ENCODE data around the gene FARP1. TPM values are rescaled to one million over a fixed set of nuclear protein-coding genes. Genes with fewer than 3 reads are reported as not detected.

Gene FARP1
- total RNA-seq, 1 donor from 2014 or later, result 289 TPM

DNA sequence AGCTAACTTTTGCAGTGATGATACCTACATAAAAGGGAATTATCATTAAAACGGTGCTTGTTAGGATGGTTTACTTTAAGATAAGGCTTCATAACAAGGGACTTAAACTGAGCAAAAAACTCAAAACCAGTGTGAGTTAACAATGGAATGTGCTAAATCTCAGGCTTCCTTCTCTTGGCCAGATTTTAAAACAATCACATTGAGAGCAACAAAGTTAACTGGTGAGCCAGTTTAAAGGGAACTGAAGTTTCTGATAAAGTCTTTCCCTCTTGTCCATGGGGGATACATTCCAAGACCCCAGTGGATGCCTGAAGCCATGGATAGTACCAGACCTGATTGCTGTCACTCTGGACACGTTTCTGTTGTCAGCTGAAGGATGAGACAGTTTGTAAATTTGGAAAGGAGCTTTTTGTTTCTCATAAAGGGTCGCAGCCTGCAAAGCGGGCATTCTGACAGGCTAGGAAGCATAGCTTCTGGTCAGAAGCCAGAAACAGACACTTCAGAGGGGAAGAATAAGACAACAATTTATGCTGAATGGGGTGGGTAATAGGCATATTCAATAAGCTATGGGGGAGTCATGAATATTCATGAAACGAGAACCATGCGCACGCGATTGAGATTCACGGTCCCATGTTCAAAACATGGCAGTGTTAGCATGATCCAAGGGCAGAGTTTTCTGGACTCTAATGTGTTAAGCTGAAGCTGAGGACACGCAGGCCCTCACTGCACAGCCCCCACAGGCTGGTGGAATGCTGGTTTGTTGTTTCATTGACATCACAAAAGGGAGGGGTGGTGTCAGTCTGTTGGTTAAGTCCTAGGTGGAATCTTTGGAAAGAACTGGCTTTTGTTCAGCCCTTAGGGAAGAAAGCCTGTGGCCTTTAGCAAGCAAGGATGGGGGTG lies 184.7 kb downstream of the FARP1 start:
- no peak for DNase-seq (ENCODE audit: low spot score in 2 of 2, unreplicated experiment in 2 of 2)
- H3K27ac Mint-ChIP-seq, result peak overlapping the region; percentile 94
- peak overlapping the region; percentile 5 for H3K4me3 Mint-ChIP-seq
- H3K4me1 Mint-ChIP-seq, result peaks cover 82% of the 10 kb centered on the region
- no peaks in the 10 kb centered on the region for H3K27me3 Mint-ChIP-seq (ENCODE audit: low read depth)
- no peaks in the 10 kb centered on the region for H3K36me3 Mint-ChIP-seq
- TF ChIP-seq, protein P1, sequence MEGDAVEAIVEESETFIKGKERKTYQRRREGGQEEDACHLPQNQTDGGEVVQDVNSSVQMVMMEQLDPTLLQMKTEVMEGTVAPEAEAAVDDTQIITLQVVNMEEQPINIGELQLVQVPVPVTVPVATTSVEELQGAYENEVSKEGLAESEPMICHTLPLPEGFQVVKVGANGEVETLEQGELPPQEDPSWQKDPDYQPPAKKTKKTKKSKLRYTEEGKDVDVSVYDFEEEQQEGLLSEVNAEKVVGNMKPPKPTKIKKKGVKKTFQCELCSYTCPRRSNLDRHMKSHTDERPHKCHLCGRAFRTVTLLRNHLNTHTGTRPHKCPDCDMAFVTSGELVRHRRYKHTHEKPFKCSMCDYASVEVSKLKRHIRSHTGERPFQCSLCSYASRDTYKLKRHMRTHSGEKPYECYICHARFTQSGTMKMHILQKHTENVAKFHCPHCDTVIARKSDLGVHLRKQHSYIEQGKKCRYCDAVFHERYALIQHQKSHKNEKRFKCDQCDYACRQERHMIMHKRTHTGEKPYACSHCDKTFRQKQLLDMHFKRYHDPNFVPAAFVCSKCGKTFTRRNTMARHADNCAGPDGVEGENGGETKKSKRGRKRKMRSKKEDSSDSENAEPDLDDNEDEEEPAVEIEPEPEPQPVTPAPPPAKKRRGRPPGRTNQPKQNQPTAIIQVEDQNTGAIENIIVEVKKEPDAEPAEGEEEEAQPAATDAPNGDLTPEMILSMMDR (IDR thresholded peaks at IDR 0.05; ENCODE audit: unreplicated experiment), result no peak
- no peaks in the 10 kb centered on the region for H3K9me3 Mint-ChIP-seq

DNA sequence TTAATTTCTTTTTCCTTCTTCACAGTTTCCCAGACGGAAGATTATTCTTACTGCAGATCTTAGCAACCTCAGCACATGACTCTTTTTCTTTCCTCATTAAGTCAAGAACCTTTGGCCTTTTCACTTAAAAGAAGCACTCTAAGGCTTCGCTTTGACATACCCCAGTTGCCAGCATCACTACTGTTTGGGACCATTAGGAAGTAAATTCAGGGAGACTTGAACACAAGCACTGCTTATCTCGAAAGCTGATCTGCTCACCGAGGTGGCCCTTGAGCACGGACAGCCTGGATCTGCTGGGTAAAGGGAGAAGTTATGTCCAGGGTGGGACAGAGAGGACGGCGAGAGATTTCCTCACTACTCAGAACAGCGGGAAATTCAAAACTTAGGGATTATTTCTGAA lies 185.6 kb downstream of the FARP1 start:
- Mint-ChIP-seq H3K36me3 (no peaks in the 10 kb centered on the region), H3K27ac (peak overlapping the region; percentile 94), H3K4me3 (no peak overlapping the region), H3K9me3 (no peaks in the 10 kb centered on the region), H3K27me3 (ENCODE audit: low read depth) (no peaks in the 10 kb centered on the region), H3K4me1 (peaks cover 77% of the 10 kb centered on the region)
- TF ChIP-seq, protein P1 (IDR thresholded peaks at IDR 0.05; ENCODE audit: unreplicated experiment), result no peak
- DNase-seq (ENCODE audit: low spot score in 2 of 2, unreplicated experiment in 2 of 2), result no peak

DNA sequence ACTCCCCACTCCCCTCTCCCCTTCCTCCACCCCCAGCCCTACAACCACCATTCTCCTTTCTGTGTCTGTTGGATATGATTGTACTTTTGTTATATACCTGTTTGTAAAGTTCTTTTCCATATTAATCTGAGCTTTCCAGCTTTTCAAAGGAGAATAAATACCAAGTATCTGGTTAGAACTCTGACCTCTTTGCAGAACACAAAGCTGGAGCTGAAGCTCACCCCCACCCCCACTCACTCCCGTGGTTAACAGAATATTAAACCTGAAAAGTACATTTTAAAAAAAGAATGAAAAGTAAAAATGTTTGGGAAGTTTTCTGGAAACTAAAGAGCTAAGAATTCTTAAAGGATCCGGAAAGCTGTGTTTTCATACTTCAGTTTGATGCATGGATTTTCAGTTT lies 189.3 kb downstream of the FARP1 start:
- Mint-ChIP-seq H3K27ac (peak overlapping the region; percentile 67), H3K4me3 (no peak overlapping the region), H3K9me3 (peaks cover 9% of the 10 kb centered on the region), H3K36me3 (peaks cover 17% of the 10 kb centered on the region), H3K27me3 (ENCODE audit: low read depth) (no peaks in the 10 kb centered on the region), H3K4me1 (peaks cover 41% of the 10 kb centered on the region)
- DNase-seq (ENCODE audit: low spot score in 2 of 2, unreplicated experiment in 2 of 2), result no peak
- TF ChIP-seq, protein P1 (IDR thresholded peaks at IDR 0.05; ENCODE audit: unreplicated experiment), result no peak

DNA sequence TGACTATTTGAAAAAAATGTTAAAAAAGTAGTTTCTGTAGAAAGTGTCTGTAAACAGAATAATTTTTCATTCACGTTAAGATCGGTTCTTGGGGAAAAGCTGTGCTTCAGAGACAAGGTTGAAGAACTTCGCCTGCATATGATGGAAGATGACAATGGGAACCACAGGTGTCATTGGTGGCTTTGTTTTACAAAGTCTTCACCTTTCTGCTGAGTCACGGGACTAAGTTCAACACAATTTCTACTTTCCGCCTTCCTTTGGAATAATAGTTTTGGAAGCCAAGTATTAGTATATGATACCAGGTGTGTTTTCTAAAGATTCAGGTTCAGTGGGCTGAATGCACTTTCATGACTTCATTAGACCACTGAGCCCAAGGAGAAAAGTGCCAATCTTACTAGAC lies 189.8 kb downstream of the FARP1 start:
- peaks cover 9% of the 10 kb centered on the region for H3K9me3 Mint-ChIP-seq
- TF ChIP-seq, protein P1 (IDR thresholded peaks at IDR 0.05; ENCODE audit: unreplicated experiment), result no peak
- no peaks in the 10 kb centered on the region for H3K27me3 Mint-ChIP-seq (ENCODE audit: low read depth)
- peaks cover 37% of the 10 kb centered on the region for H3K4me1 Mint-ChIP-seq
- H3K36me3 Mint-ChIP-seq, result peaks cover 17% of the 10 kb centered on the region
- H3K27ac Mint-ChIP-seq, result peak overlapping the region; percentile 67
- no peak overlapping the region for H3K4me3 Mint-ChIP-seq
- no peak for DNase-seq (ENCODE audit: low spot score in 2 of 2, unreplicated experiment in 2 of 2)

DNA sequence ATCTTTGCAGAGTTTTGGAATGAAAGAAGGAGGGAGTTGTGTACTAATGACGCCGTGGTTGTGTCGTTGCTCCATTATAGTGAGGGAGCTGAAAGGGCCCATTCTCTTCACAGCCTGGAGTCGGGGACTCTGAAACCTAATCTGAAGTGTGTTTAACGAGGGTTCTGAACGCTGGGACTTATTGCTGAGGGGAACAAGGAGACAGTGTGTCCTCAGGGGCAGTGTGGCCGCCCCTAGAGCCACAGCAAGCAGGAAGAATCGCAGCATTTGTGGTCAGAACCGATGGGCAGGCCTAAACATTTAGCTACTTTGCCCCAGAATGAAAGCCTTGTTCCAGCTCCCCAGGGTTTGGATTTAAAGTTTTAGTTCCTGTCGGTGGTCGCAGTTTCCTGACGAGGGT lies 190.6 kb downstream of the FARP1 start:
- no peak overlapping the region for H3K4me3 Mint-ChIP-seq
- no peak for DNase-seq (ENCODE audit: low spot score in 2 of 2, unreplicated experiment in 2 of 2)
- TF ChIP-seq, protein P1 (IDR thresholded peaks at IDR 0.05; ENCODE audit: unreplicated experiment), result no peak
- H3K27ac Mint-ChIP-seq, result no peak overlapping the region
- peaks cover 9% of the 10 kb centered on the region for H3K9me3 Mint-ChIP-seq
- peaks cover 17% of the 10 kb centered on the region for H3K36me3 Mint-ChIP-seq
- peaks cover 29% of the 10 kb centered on the region for H3K4me1 Mint-ChIP-seq
- no peaks in the 10 kb centered on the region for H3K27me3 Mint-ChIP-seq (ENCODE audit: low read depth)

All from mesothelial cell of epicardium (in vitro differentiated cells).